Mesenchymal stem cell (in vitro differentiated cells and primary cell): ENCODE results near the gene GOLGA1.
A peak's percentile ranks its signal among the peaks of the same experiment; 100 is the strongest.

Experiments used
- DNase-seq: peaks from one replicate; pipeline ENCODE4 v3.0.0-alpha.2; 2013
- H2AFZ ChIP-seq: one replicate; pipeline ENCODE4 v1.6.1; 2013; ENCODE audit warnings: low read depth, mild to moderate bottlenecking, control low read depth, inconsistent platforms, low read length, moderate library complexity
- H2AK5ac ChIP-seq: 2 replicates; pipeline ENCODE4 v1.6.1; 2013; ENCODE audit warnings: low read length, moderate library complexity, mild to moderate bottlenecking, inconsistent platforms; ENCODE audit not compliant: severe bottlenecking
- H2BK120ac ChIP-seq: one replicate; pipeline ENCODE4 v1.6.1; 2013; ENCODE audit warnings: low read depth, mild to moderate bottlenecking, inconsistent platforms, low read length, moderate library complexity
- H2BK12ac ChIP-seq, 2 experiments: one replicate each; pipeline ENCODE4 v1.6.1; 2013; ENCODE audit warnings: inconsistent platforms in 2 of 2, low read length in 2 of 2, mild to moderate bottlenecking in 2 of 2, moderate library complexity in 2 of 2, control low read depth in 1 of 2
- H2BK15ac ChIP-seq: one replicate; pipeline ENCODE4 v1.6.1; 2013; ENCODE audit warnings: mild to moderate bottlenecking, low read depth, inconsistent platforms; ENCODE audit not compliant: poor library complexity, severe bottlenecking
- H2BK5ac ChIP-seq: 2 replicates; pipeline ENCODE4 v1.6.1; 2013; ENCODE audit warnings: low read depth, mild to moderate bottlenecking, low read length, control low read depth, inconsistent platforms; ENCODE audit not compliant: poor library complexity, severe bottlenecking
- H3K14ac ChIP-seq, 2 experiments: one replicate each; pipeline ENCODE4 v1.6.1; 2013; ENCODE audit warnings: inconsistent platforms in 2 of 2, low read length in 2 of 2, control low read depth in 1 of 2, mild to moderate bottlenecking in 1 of 2, moderate library complexity in 1 of 2
- H3K18ac ChIP-seq, 2 experiments: one replicate each; pipeline ENCODE4 v1.6.1; 2013; ENCODE audit warnings: inconsistent platforms in 2 of 2, low read length in 2 of 2, control low read depth in 1 of 2, low read depth in 1 of 2, mild to moderate bottlenecking in 1 of 2
- H3K23ac ChIP-seq, 2 experiments: one replicate each; pipeline ENCODE4 v1.6.1; 2013; ENCODE audit warnings: inconsistent platforms in 2 of 2, low read length in 2 of 2, mild to moderate bottlenecking in 2 of 2, moderate library complexity in 2 of 2, control low read depth in 1 of 2
- H3K27ac ChIP-seq: 2 replicates; pipeline ENCODE4 v1.5.1; 2013; ENCODE audit warnings: mild to moderate bottlenecking, moderate library complexity, low read length, control low read depth, inconsistent platforms; ENCODE audit not compliant: poor library complexity, severe bottlenecking
- H3K27me3 ChIP-seq, 2 experiments: 2 replicates each; pipeline versions ENCODE4 v1.6.1 to v1.7.0; 2013; ENCODE audit warnings: low read length in 2 of 2, mild to moderate bottlenecking in 2 of 2, moderate library complexity in 2 of 2, control low read depth in 1 of 2, inconsistent platforms in 1 of 2; ENCODE audit not compliant: control insufficient read depth in 1 of 2, insufficient read depth in 1 of 2
- H3K36me3 ChIP-seq, 2 experiments: 2 replicates each; pipeline versions ENCODE4 v1.6.1 to v1.7.0; 2013; ENCODE audit warnings: low read length in 2 of 2, control low read depth in 1 of 2, inconsistent platforms in 1 of 2, low read depth in 1 of 2, mild to moderate bottlenecking in 1 of 2; ENCODE audit not compliant: insufficient read depth in 2 of 2, control insufficient read depth in 1 of 2
- H3K4ac ChIP-seq, 2 experiments: one replicate each; pipeline ENCODE4 v1.6.1; 2013; ENCODE audit warnings: inconsistent platforms in 2 of 2, low read length in 2 of 2, mild to moderate bottlenecking in 2 of 2, moderate library complexity in 2 of 2, control low read depth in 1 of 2, low read depth in 1 of 2
- H3K4me1 ChIP-seq: 2 replicates; pipeline ENCODE4 v1.6.1; 2013; ENCODE audit warnings: low read depth, low read length, control low read depth; ENCODE audit not compliant: control insufficient read depth, insufficient read depth
- H3K4me2 ChIP-seq: 2 replicates; pipeline ENCODE4 v1.6.1; 2013; ENCODE audit warnings: low read length, mild to moderate bottlenecking, inconsistent platforms; ENCODE audit not compliant: poor library complexity, severe bottlenecking
- H3K4me3 ChIP-seq, 2 experiments: 2 replicates each; pipeline versions ENCODE4 v1.5.1 to v1.7.0; 2013; ENCODE audit warnings: low read length in 2 of 2, mild to moderate bottlenecking in 2 of 2, control low read depth in 1 of 2, low read depth in 1 of 2; ENCODE audit not compliant: insufficient read depth in 1 of 2
- H3K79me1 ChIP-seq: replicated peaks from 2 replicates; pipeline ENCODE4 v1.6.1; 2013; ENCODE audit warnings: mild to moderate bottlenecking, control low read depth, low read length, inconsistent platforms; ENCODE audit not compliant: poor library complexity, severe bottlenecking
- H3K9ac ChIP-seq: 2 replicates; pipeline ENCODE4 v1.7.0; 2013; ENCODE audit warnings: mild to moderate bottlenecking, low read length, moderate library complexity
- H3K9me3 ChIP-seq: 2 replicates; pipeline ENCODE4 v1.7.0; 2013; ENCODE audit warnings: mild to moderate bottlenecking, low read length; ENCODE audit not compliant: control insufficient read depth
- H4K8ac ChIP-seq: one replicate; pipeline ENCODE4 v1.6.1; 2013; ENCODE audit warnings: inconsistent platforms, mild to moderate bottlenecking, low read length, moderate library complexity
- H4K91ac ChIP-seq: one replicate; pipeline ENCODE4 v1.6.1; 2013; ENCODE audit warnings: mild to moderate bottlenecking, low read length, inconsistent platforms
- WGBS: methylation state at CpG from one replicate; pipeline ENCODE4 v1.1.7; 2013; ENCODE audit warnings: mixed read lengths; 5-methylcytosine and 5-hydroxymethylcytosine counted together

Gene GOLGA1

GRCh38 chr9:124868511-124869465, 72.1 kb downstream of the GOLGA1 start:
- Histone ChIP-seq H3K23ac (peak overlapping the region in 1 of 2 experiments; percentile 98), H3K9ac (peak overlapping the region; percentile 97), H2AFZ (peak overlapping the region; percentile 77), H3K4ac (peak overlapping the region; percentile 92 to 99), H4K91ac (peak overlapping the region; percentile 86), H3K4me1 (peaks cover 27% of the 10 kb centered on the region), H2BK15ac (peak overlapping the region; percentile 92), H3K27ac (peak overlapping the region; percentile 86), H3K14ac (peak overlapping the region; percentile 29 to 96), H2BK12ac (peak overlapping the region in 1 of 2 experiments; percentile 67), H4K8ac (peak overlapping the region; percentile 94), H3K27me3 (no peaks in the 10 kb centered on the region), H2BK120ac (peak overlapping the region; percentile 82), H3K4me2 (peak overlapping the region; percentile 92), H3K18ac (peak overlapping the region; percentile 95 to 99), H3K9me3 (no peaks in the 10 kb centered on the region), H2AK5ac (peak overlapping the region; percentile 33), H2BK5ac (peak overlapping the region; percentile 15), H3K79me1 (peaks cover 6% of the 10 kb centered on the region), H3K36me3 (peaks cover 14% of the 10 kb centered on the region in 2 experiments), H3K4me3 (peak overlapping the region; percentile 93 to 98)
- DNase-seq, result peak; percentile 84
- under 1% methylated on average over 84 of the region's 101 CpGs for WGBS

- no peak overlapping the region for H3K4ac ChIP-seq
- no peak overlapping the region for H2AFZ ChIP-seq
- no peaks in the 10 kb centered on the region for H3K9me3 ChIP-seq
- no peak overlapping the region for H3K4me2 ChIP-seq
- H4K8ac ChIP-seq, result no peak overlapping the region
- no peak overlapping the region for H3K18ac ChIP-seq
- H3K9ac ChIP-seq, result peak overlapping the region; percentile 3
- H2BK120ac ChIP-seq, result no peak overlapping the region
- H2BK5ac ChIP-seq, result no peak overlapping the region
- no peak overlapping the region for H3K23ac ChIP-seq
- H2BK15ac ChIP-seq, result no peak overlapping the region
- no peak overlapping the region for H4K91ac ChIP-seq
- H3K27me3 ChIP-seq, result no peaks in the 10 kb centered on the region
- H3K14ac ChIP-seq, result no peak overlapping the region
- H2BK12ac ChIP-seq, result no peak overlapping the region
- no peak for DNase-seq
- peaks cover 26 to 27% of the 10 kb centered on the region in 2 experiments for H3K36me3 ChIP-seq
- H3K27ac ChIP-seq, result no peak overlapping the region
- no peak overlapping the region for H3K4me3 ChIP-seq
- peaks cover 8% of the 10 kb centered on the region for H3K79me1 ChIP-seq
- H3K4me1 ChIP-seq, result peaks cover 27% of the 10 kb centered on the region
- H2AK5ac ChIP-seq, result no peak overlapping the region
- whole genome bisulfite sequencing, result 95% methylated on average over 7 of the region's 7 CpGs
Measured at GRCh38 chr9:124863371-124863871, 77.5 kb downstream of the GOLGA1 start.

- peak within 1 kb of the TSS; percentile 100 for H2BK5ac ChIP-seq
- H3K27ac ChIP-seq, result peak within 1 kb of the TSS; percentile 61
- WGBS, result under 1% methylated on average over 88 of the region's 92 CpGs
- H2AK5ac ChIP-seq, result peak within 1 kb of the TSS; percentile 57
- H4K91ac ChIP-seq, result peak within 1 kb of the TSS; percentile 90
- peak within 1 kb of the TSS; percentile 78 for H4K8ac ChIP-seq
- peaks cover 24% of the 10 kb centered on the region for H3K4me1 ChIP-seq
- peak within 1 kb of the TSS; percentile 92 for H3K4me2 ChIP-seq
- H3K14ac ChIP-seq, result peak within 1 kb of the TSS; percentile 48 to 90
- H3K9me3 ChIP-seq, result no peaks in the 10 kb centered on the region
- peak within 1 kb of the TSS; percentile 89 to 99 for H3K4me3 ChIP-seq
- H3K27me3 ChIP-seq, result no peaks in the 10 kb centered on the region
- peaks cover 45 to 46% of the 10 kb centered on the region in 2 experiments for H3K36me3 ChIP-seq
- H3K23ac ChIP-seq, result peak within 1 kb of the TSS in 1 of 2 experiments; percentile 75
- peak within 1 kb of the TSS in 1 of 2 experiments; percentile 81 for H2BK12ac ChIP-seq
- peak; percentile 94 for DNase-seq
- H3K9ac ChIP-seq, result peak within 1 kb of the TSS; percentile 94
- peak within 1 kb of the TSS; percentile 32 for H2BK15ac ChIP-seq
- H3K18ac ChIP-seq, result peak within 1 kb of the TSS; percentile 69 to 97
- H3K79me1 ChIP-seq, result peaks cover 8% of the 10 kb centered on the region
- peak within 1 kb of the TSS; percentile 89 for H2AFZ ChIP-seq
- H2BK120ac ChIP-seq, result peak within 1 kb of the TSS; percentile 93
- H3K4ac ChIP-seq, result peak within 1 kb of the TSS; percentile 75 to 97
Measured at GRCh38 chr9:124861342-124862229, 79.3 kb downstream of the GOLGA1 start, which contains the start of the genes ARPC5L and RPL35. Gene ARPC5L, plus strand, starts transcription at chr9:124862130. Its CDS starts 7,161 bp downstream, at chr9:124869291. Gene RPL35, minus strand, starts transcription at chr9:124861957. Its CDS starts 45 bp downstream, at chr9:124861912.
